Measurements from ENCODE around the gene S100A10.

Gene S100A10

DNA sequence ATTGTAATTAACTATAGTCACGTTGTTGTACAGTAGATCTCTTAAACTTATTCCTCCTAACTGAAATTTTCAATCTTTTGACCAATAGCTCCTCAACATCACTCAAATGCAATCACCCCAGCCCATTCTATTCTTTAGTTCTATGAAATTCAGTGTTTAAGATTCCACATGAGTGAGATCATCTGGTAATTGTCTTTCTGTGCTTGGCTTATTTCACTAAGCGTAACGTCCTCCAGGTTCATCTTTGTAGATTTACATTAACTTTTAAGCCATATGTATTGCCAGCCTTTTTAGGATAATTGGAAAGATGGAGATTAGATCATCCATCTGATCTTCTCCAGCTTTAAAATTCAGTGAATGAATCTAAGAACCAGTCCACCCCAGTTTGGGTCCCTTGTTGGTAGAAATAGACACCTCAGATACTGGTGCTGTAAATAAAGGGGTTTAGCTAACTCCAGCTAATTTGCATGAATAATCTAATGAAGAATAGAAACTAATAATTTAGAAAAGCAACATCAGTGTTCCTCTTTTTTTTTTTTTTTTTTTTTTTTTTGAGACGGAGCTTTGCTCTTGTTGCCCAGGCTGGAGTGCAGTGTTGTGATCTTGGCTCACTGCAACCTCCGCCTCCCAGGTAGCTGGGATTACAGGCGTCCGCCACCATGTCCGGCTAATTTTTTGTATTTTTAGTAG lies 7.0 kb downstream of the S100A10 start:
- no peak for DNase-seq (ENCODE audit: low spot score)

DNA sequence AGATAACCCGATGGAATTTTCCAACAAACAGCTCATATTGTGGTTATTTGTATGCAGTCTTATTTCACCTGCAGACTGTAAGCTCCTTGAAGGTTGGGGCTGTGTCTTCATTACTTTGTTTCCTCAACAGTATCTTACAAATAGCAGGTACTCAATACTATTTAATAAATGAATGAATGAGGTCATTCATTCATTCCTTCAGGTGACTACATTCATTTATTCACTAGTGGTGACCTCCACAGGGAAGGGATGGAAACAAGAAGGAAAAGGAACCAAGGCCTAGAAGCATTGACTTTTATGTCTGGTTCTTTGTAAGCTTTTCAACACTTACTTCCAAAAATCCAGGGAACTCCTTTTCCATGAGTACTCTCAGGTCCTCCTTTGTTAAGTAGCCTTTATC lies 7.9 kb downstream of the S100A10 start:
- DNase-seq (ENCODE audit: low spot score), result no peak

DNA sequence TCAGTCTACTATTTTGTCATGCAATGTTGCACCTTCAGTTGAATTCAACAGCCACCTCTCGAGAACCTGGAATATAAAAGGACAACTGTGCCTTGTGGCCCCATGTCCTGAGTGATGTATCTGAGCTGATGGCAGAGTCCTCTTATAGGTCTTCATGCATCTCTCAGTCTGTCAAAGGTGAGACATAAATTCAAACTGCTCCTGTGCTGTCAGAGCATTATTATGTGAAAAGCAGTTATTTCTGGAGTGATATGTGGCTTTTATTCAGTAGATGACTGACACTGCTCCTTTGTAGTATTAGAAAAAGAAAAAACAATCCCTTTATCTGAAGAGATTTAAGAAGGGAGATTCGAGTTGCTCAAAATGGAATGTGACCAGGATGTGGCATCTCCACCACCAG lies 8.4 kb downstream of the S100A10 start:
- no peak for DNase-seq (ENCODE audit: low spot score)

DNA sequence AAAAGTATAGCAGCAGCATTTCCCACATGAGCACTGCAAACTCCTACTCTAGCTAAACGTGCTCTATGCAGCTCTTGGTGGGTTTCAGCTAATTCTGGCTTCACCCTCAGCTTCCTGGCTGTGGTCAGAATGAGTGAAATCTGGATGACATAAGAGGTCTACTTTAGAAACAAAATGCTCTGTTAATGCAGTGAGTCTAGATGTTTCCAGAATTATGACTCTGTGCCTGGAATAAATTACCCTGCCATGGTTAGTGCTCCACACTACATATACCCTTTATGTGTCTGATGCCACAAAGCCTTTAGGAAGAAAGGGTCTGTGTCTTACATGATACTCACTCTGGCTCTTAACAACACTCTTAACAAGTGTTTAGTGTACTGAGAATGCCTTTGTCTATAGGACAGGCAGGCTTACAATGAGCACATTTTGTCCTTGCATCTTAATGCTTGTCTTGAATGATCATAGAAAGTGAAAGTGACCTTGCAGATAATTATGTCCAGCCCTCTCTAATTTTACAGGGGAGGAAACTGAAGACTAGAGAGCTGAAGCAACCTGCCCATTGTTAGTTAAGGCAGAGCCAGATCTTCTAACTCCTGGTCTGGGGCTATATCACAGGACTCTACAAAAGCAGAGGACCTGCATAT lies 9.2 kb downstream of the S100A10 start:
- no peak for DNase-seq (ENCODE audit: low spot score)

DNA sequence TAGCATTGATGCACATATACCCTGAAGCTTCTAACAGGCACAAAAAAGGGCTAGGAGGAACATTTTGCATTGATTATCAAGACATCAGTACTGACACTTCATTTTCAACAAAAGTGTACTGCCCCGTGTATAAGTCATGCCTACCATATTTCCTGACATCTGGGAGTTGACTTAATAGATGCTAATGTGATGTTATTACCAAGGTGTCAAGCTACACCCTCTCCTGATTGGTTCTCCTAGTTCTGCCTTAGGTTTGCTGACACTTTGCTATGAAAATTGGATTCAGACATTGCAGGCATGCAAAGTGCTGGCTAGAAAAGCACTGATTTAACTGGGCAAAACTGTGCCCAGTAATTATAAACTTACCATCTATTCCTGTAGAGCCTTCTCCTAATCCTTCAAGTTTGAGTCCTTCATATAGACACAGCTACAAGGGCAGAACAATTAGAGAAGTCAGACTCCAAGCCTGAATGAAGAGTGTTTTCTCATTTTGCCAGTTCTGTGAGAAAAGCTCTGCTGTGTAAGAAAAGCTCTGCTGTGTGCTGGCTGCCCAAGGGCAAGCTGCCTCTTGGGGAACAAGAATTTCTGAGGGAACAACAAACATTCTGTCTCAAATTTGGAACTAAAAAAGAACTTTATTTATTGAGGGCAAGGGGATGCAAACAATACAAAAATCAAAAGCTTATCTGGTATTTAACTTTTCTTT lies 11.2 kb downstream of the S100A10 start:
- DNase-seq (ENCODE audit: low spot score), result no peak

DNA sequence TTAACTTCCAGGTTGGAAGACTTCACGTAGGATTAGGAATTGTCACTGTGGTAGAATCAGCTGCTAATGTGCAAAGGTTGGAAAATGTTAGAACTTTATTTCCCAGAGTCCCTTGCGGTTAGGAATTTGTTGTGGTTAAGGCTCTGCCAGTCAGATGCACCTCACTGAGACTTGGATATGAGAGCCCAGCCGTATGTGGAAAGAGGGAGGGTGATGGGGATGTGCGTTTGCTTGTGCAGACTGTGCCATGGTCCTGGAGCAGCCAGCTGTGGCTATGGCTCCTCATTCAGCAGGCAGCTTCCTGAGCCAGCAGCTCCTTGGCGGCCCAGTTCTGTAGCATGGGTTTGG lies 12.5 kb downstream of the S100A10 start:
- peak; percentile 63 for DNase-seq (ENCODE audit: low spot score)

DNA sequence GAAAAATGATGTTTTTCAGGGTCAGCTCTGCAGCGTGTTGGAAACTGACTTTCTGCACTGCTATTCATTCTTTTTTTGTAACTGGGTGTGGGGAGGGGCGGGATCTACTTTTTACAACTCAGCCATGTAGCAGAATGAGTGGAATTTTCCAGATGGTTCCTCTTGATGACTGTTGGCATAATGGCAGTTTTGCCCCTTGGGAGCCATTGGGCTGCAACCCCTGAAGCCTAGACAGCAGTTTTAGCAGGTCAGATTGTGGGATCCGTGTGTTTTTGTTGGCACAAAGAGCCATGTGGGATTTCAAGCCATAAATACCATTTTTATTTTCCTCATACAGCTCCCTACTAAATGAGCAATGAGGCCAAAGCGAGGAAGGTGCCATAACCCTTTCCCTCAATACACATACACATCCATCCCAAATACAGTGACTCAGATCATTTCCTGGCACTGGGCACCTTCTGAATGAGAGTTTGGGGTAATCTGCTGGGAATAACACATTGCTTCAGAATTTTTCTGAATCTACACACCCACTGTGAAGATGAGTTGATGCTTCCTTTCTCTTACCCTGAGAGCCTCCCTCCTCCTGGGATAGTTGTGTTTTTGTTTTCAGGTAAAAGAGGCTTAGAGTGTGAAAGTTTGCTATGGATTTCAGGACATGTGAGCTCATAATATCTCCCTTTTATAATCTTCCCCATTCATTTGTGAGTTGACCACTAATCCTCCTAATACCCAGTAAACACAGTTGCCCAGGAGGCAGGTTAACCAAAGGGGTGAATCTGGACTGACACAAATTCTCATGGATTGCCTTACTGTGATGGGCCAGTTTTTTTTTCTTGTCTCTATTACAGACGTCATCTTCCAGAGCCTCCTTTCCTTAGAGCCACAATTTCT lies 13.1 kb downstream of the S100A10 start:
- DNase-seq (ENCODE audit: low spot score), result no peak

DNA sequence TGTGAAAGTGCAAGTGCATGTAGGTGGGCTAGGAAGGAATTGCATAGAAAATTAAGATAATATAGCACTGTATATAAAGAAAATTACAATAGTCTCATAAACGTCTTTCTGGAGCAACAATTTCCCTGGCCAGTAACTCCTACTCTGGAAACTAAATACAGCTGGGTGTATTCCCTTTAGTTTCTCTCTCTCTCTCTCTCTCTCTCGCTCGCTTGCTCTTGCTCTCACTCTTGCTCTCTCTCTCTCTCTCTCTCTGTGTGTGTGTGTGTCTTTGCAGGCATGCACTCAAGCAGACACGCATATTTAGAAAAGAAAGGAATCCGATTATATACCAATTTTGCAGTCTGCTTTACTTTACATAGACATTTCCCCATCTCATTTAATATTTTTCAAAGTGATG lies 14.7 kb downstream of the S100A10 start:
- DNase-seq (ENCODE audit: low spot score), result no peak

DNA sequence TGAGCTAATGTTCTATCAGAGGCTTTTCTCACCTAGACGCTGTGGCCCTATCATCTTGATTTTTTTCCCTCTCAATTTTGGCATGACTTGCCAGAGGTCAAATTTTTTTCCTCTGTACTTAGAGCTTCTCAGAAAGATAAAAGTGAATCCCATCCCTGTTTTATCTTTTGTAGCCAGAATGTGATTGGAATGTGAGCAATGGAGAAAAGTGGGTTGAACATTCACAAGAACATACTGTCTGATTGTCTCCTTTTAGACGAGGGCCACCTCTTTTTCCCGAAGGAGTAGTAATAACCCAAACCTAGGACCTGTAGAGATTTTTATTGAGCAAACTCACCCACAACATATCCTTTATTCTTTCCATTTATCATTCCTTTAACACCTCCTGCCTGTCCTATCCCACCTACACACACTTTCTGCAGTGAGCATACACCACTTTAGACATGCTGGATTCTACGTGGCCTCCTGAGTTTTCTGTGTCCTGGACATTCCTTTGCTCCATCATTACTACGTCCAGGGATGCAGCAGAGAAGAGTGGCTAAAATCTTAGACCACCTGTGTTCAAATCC lies 15.9 kb downstream of the S100A10 start:
- DNase-seq (ENCODE audit: low spot score), result no peak

DNA sequence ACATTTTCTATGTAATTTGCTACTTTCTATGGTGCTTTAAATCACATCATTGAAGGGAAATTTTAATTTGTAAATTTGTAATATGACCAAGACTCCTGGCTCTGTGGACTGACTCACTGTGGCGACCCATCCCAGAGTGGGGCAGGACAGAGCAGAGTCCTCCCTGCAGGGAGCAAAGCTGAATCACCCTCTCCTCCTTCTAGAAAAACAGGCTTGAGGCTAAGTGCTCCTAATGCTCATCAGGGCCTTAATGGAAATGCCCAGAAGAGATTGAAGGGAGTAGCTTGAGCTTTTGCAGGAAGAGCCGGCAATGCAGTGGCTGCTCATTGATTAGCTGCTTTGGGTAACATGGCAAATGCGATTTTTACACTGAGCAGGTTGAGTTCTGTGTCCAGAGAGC lies 16.8 kb downstream of the S100A10 start:
- DNase-seq (ENCODE audit: low spot score), result no peak

DNA sequence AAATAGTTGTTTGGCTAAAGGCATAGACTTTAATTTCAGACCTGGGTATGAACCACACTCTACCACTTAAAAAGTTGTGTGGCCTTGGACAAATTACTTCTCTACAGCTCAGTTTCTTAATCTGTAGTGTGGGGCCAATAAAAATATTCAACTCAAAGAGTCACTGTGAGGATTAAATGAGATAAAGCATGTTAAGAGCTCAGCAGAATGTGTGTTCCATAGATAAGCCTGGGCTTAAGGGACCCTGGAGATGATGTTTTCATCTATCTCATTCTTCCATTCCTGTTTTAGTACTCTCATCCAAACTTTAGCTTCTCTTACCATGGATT lies 17.7 kb downstream of the S100A10 start:
- no peak for DNase-seq (ENCODE audit: low spot score)

DNA sequence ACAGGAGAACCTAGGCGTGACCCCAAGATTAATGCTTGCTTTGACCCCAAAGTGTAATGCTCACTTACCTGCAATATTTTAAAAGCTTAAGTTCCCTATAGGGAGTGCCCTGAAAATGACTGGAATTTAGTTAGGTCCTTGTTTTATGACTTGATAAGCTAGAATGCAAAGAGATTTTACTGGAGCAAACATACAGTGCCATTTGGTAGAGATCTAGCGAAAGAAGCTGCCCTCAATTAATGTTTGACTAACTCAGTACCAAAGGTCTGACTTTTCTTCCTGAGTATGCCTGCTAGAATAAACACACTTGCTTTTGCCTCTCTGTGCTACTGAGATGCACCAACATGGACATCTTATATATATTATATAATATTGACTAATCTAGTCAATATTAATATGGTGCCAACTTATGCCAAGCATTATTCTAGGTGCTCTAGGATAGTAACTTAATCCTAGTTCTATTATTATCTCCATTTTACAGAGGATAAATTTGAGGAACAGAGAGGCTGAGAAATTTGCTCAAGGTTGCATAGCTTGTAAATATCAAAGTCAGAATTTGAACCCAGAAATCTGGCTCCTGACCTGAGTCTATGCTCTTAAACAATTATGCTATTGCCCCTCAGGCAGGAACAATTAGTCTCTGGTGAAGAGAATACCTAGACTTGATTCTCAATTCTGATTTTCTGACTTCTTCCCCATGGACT lies 18.2 kb downstream of the S100A10 start:
- no peak for DNase-seq (ENCODE audit: low spot score)

DNA sequence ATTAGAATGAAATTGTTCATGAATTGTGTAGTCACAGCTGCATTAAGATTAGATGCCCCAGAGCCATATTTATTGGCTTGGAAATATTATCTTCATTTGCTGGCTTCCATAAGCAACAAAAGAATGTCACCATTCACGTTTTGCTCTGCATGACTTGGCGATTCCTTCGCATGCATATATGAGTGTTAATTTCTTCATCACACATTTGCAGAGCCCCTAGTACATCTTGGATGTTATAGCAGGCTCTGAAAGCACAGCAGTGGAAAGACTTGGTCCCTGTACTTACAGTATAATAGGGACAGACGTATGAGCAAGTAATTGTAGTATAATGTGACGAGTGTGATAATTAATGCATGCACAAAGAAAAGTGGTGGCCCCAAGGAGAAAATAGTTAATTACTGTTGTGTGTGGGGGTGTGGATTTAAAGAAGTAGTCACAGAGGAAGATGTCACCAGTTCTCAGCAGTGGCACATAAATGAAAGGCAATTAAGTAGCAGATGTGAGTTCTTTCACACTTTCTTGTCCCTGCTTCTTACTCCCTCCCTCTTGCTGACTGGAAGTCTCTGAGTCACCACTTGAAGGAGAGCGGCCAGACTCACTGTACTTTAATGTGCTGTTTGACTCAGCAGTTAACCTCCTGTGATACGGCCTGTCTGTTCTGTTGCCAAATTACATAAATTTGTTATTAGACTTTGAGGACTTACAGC lies 21.0 kb downstream of the S100A10 start:
- peak; percentile 39 for DNase-seq (ENCODE audit: low spot score)

DNA sequence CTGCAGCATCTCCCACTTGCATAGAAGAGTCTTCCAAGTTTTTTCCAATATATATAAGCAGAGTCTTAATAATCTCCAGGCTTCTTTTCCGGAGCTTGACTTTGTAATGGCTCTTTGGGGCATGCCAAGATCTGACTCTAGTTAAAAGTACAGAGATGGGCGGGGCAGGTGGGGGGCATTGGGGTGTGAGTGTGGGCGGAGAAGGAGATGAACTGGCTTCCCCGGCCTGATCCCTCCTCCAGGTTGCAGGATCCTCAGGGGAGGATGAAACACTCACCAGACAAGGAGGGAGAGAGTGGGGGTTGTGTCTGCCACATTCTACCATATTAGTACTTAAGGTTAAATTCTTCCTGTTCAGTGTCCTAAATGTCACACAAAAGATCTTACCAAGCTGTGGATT lies 23.0 kb downstream of the S100A10 start:
- DNase-seq (ENCODE audit: low spot score), result no peak

DNA sequence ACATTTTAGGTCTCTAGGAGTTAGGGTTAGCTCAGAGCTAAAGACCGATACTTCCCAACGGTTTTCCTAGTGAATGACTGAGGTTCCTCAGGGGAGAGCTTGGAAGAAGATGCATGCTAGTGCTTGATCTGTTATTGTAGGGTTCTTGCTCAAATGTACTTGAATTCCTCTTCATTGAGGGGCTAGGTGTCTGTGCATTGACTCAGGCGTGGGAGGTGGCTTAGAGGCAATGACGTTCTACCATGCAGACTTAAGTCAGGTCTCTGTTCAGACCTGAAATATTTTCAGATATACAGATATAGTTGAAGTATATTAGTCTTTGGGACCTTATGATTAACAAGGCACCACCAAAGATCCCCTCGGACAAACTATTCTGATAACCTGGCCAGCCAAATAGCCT lies 23.5 kb downstream of the S100A10 start:
- no peak for DNase-seq (ENCODE audit: low spot score)

DNA sequence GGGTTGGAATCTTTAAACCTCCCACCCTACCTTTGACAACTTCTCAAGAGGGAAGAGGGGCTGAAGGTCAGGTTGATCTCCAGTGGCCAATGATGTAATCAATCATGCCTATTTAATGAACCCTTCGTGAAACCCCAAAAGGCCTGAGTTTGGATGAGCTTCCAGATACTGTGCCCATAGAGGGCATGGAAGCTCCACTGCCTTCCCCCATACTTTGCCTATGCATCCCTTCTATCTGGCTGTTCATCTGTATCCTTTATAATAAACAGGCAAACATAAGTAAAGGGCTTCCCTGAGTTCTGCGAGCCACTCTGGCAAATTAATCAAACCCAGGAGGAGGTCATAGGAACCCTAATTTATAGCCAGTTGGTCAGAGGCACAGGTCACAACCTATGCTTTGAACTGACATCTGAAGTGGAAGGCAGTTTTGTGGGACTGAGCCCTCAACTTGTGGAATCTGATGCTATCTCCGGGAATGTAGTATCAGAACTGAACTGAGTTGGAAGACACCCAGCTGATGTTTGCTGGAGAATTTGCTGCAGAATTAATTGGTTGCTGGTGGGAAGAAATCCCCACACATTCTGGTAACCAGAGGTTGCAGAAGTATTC lies 24.8 kb downstream of the S100A10 start:
- peak; percentile 52 for DNase-seq (ENCODE audit: low spot score)

DNA sequence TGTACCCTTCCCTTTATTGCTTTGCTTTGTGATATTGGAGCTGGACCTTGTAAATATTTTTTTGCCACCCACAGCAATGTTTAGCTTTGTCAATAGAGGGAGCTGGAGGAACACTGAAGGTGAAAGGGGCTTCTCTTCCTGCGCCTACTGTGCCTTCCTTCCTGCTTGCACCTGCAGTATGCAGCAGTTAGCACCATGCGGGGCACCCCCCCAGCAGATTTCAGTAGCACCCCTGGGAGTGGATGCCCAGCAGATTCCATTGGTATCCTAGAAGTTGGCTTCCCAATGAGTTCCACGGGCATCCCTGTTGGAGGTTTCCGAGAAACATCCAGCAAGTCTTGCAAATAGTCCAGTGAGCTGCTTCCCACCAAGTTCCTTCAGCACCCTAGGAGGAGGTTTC lies 25.6 kb downstream of the S100A10 start:
- peak; percentile 74 for DNase-seq (ENCODE audit: low spot score)

DNA sequence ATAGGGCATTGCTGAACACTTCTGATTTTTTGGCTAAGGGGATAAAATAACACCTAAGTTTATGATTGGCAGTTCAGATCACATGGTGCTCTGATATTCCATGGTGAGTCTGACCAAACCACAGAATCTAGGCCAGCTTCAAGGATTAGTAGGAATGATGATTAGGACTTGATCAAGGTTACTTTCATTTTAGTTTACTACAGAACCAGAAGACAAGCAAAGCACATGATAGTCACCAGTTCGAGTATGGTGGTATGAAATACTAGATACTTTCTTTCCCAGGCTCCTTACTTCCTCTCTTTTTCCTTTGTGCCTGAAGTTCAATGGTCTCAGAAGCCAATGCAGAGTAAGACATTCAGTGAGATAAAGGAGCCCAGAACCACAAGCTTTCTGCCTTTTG lies 26.6 kb downstream of the S100A10 start:
- DNase-seq (ENCODE audit: low spot score), result no peak

DNA sequence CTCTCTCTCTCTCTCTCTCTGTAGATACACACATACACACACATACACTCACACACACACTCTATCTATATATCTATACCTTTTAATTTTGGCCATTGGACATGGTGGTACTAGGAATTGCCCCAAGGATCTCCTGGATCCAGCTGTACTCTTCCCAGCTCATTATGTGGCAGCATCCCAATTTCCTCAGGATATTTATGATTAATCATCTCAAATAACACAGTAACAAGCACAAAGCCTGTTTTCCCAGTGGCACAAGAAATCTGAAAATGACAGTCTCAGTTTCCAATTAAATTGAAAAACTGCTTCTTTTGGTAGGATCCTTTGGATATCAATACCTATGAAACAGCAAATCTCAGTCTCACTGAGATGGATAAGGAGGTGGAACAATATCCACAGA lies 27.6 kb downstream of the S100A10 start:
- DNase-seq (ENCODE audit: low spot score), result no peak

DNA sequence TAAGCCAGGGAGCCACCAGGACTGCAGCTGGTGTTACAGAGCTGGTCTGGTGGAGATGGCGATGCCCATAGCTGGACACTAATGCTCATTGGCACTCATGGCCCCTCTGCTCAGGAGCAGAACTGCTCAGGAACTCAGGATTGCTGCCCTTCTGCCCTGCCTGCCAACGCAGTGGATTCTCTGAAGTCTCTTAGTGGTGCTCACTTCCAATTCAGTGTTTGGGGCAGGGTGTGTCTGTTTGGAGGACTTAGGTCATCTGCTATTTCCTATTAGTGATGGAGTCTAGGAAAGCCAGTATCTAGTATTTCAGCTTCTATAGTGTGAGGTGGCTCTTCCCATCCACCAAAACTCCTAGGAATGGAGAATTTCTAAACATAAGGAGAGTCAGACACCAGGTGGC lies 29.1 kb downstream of the S100A10 start:
- no peak for DNase-seq (ENCODE audit: low spot score)

DNA sequence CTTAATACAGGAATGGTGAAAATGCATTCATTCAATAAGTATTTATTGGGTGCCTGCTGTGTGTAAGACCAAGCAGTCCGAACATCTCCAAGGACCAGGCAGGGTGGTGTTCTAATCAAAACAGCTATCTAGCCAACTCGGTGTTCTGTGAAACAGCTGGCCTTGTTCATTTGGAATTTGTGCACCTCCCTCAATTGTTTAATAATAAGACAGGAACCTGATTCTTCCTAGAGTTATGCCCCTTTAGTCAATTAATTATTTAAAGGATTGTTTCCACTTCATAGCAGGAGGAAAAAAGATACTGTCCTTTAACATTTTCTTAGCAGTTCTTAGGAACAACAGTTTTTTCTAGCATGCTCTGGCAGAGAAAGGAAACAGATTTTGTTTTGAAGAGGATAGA lies 30.4 kb downstream of the S100A10 start:
- DNase-seq (ENCODE audit: low spot score), result no peak

All from SW480 (cell line).